Measurements from ENCODE around the gene HES5.

DNA sequence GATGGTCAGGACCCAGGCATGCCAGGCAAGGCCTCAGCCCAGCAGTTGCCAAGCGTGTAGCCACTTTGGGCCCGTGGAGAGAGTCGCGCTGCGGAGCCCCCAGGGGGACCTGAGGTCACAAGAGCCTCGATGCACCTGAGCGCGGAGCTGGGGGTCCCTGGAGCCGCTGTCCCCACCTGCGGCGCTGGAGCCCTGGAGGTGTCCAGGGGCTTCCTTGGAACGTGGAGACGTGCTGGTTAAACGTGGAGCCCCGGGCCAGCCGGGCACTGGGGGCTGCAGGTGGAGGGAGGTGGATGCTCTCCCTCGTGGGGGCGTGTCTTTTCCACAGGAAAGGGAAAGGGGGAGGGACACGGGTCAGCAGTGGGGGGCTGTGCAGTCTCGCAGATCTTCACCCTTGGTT, 50.9 kb downstream of the HES5 start:
- TF ChIP-seq, protein P1, sequence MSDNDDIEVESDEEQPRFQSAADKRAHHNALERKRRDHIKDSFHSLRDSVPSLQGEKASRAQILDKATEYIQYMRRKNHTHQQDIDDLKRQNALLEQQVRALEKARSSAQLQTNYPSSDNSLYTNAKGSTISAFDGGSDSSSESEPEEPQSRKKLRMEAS (IDR thresholded peaks at IDR 0.05; ENCODE audit: low read depth, low read length) = no peak
- TF ChIP-seq, protein P2, sequence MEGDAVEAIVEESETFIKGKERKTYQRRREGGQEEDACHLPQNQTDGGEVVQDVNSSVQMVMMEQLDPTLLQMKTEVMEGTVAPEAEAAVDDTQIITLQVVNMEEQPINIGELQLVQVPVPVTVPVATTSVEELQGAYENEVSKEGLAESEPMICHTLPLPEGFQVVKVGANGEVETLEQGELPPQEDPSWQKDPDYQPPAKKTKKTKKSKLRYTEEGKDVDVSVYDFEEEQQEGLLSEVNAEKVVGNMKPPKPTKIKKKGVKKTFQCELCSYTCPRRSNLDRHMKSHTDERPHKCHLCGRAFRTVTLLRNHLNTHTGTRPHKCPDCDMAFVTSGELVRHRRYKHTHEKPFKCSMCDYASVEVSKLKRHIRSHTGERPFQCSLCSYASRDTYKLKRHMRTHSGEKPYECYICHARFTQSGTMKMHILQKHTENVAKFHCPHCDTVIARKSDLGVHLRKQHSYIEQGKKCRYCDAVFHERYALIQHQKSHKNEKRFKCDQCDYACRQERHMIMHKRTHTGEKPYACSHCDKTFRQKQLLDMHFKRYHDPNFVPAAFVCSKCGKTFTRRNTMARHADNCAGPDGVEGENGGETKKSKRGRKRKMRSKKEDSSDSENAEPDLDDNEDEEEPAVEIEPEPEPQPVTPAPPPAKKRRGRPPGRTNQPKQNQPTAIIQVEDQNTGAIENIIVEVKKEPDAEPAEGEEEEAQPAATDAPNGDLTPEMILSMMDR (IDR thresholded peaks at IDR 0.05; ENCODE audit: low read depth, low read length) = no peak
- TF ChIP-seq POLR2A (IDR thresholded peaks at IDR 0.05; ENCODE audit: extremely low read depth, insufficient read length) = no peak
